Kidney (tissue), 14 donors: ENCODE data around the gene WDR7. TPM values are rescaled to one million over a fixed set of nuclear protein-coding genes. Genes with fewer than 3 reads are reported as not detected.

Source experiments
- DNase-seq, 5 donors: peaks; one replicate each; pipeline ENCODE4 v3.0.0-alpha.2; 2013 to 2020
- FAIRE-seq: peaks from 2 replicates; lab custom pipeline; 2012; peaks lifted over from hg19 to GRCh38; lab: Jason Lieb, UNC
- H3K27ac ChIP-seq, 2 donors: one replicate each; pipeline ENCODE4 v1.7.0; 2013; ENCODE audit warnings: low read depth in 2 of 2, low read length in 2 of 2, inconsistent platforms in 1 of 2
- H3K27me3 ChIP-seq: one replicate; pipeline ENCODE4 v1.7.1; 2013; ENCODE audit warnings: low read length, inconsistent platforms; ENCODE audit not compliant: control insufficient read depth, insufficient read depth
- H3K36me3 ChIP-seq, 3 donors: one replicate each; pipeline versions ENCODE4 v1.7.0 to v1.7.1; 2013; ENCODE audit warnings: low read length in 3 of 3, control low read depth in 1 of 3, inconsistent platforms in 1 of 3; ENCODE audit not compliant: insufficient read depth in 3 of 3, control insufficient read depth in 2 of 3
- H3K4me1 ChIP-seq, 3 donors: one replicate each; pipeline versions ENCODE4 v1.7.0 to v1.7.1; 2013; ENCODE audit warnings: low read length in 3 of 3, inconsistent platforms in 1 of 3, low read depth in 1 of 3; ENCODE audit not compliant: control insufficient read depth in 2 of 3, insufficient read depth in 2 of 3
- H3K4me3 ChIP-seq, 3 donors: one replicate each; pipeline versions ENCODE4 v1.7.0 to v1.8.1; 2013; ENCODE audit warnings: low read length in 3 of 3, control low read depth in 1 of 3, inconsistent platforms in 1 of 3
- H3K9ac ChIP-seq, 3 donors: one replicate each; pipeline versions ENCODE4 v1.7.0 to v1.7.1; 2013; ENCODE audit warnings: low read length in 3 of 3, control low read depth in 1 of 3, inconsistent platforms in 1 of 3
- H3K9me3 ChIP-seq, 3 donors: one replicate each; pipeline versions ENCODE4 v1.7.0 to v1.7.1; 2013; ENCODE audit warnings: low read length in 3 of 3, control low read depth in 1 of 3, inconsistent platforms in 1 of 3; ENCODE audit not compliant: control insufficient read depth in 2 of 3, insufficient read depth in 1 of 3
- intact Hi-C: fragments of 100-400 bp; cut with DNase I; formaldehyde crosslinking; loops from one replicate; pipeline ENCODE4 v1.11.1; 2022
- polyA plus RNA-seq: library from polyadenylated mRNA; stranded (reverse); fragments of 350-450 nt; fragmentation: Illumina TruSeq; extraction: RNeasy Lipid Tissue Mini Kit (QIAGEN cat#74804); gene quantifications from one replicate; pipeline ENCODE4 v1.2.3, GENCODE V29; 2014; ENCODE audit warnings: low read depth, low replicate concordance; ENCODE audit not compliant: insufficient read depth
- total RNA-seq: library from RNA; stranded (reverse); fragmentation: NEBNext Ultra II Directional; extraction: Animal tissue kit (Norgen Biotek cat#: 25700); gene quantifications from one replicate; pipeline ENCODE4 v1.2.1, GENCODE V29; 2021
- TF ChIP-seq, protein P1 (sequence below): IDR thresholded peaks from 3 replicates; pipeline ENCODE4 v1.5.1; 2012; ENCODE audit warnings: mild to moderate bottlenecking, moderate library complexity, borderline replicate concordance; ENCODE audit not compliant: insufficient read depth; ENCODE audit errors: extremely low read depth
- donor health status: control.
- donor health status: control.
- donor health status: control.
- donor health status: control.
- donor health status: control.
- donor health status: DM: yes; HTN: yes; CAD: no.
- donor health status: Normal renal cell carcinoma (clear cell type).

The WDR7 gene
- total and polyA plus RNA-seq, 2 donors from 2014 or later: 7.3 to 34.4 TPM

DNA sequence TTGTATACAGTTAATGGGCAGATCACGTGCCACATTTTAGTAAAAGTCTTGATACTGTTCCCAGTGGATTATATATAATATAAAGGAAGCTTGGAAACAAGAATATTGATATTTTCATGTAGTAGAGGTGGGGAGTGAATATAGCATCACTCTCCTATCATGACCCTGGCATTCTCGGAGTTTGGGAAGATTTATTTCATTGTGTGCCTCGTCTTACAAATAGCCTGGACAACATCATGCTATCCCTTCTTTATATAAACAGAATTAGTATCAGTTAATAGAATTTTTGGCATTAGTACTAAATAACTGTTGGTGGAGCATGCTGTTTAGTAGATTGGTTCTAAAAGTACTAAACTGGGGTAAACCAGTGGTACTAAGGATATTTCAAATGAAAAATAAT is 283.7 kb downstream of the WDR7 start:
- Histone ChIP-seq H3K4me1 (no peaks in the 10 kb centered on the region), H3K36me3 (peaks cover 0 to 7% (median 2%) of the 10 kb centered on the region in 3 donors), H3K27ac (no peak overlapping the region), H3K9ac (no peak overlapping the region), H3K4me3 (no peak overlapping the region), H3K9me3 (no peaks in the 10 kb centered on the region), H3K27me3 (no peaks in the 10 kb centered on the region)
- intact Hi-C loops: no loop called here
- TF ChIP-seq, protein P1, sequence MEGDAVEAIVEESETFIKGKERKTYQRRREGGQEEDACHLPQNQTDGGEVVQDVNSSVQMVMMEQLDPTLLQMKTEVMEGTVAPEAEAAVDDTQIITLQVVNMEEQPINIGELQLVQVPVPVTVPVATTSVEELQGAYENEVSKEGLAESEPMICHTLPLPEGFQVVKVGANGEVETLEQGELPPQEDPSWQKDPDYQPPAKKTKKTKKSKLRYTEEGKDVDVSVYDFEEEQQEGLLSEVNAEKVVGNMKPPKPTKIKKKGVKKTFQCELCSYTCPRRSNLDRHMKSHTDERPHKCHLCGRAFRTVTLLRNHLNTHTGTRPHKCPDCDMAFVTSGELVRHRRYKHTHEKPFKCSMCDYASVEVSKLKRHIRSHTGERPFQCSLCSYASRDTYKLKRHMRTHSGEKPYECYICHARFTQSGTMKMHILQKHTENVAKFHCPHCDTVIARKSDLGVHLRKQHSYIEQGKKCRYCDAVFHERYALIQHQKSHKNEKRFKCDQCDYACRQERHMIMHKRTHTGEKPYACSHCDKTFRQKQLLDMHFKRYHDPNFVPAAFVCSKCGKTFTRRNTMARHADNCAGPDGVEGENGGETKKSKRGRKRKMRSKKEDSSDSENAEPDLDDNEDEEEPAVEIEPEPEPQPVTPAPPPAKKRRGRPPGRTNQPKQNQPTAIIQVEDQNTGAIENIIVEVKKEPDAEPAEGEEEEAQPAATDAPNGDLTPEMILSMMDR: no peak
- DNase-seq: no peak
- FAIRE-seq: no peak

DNA sequence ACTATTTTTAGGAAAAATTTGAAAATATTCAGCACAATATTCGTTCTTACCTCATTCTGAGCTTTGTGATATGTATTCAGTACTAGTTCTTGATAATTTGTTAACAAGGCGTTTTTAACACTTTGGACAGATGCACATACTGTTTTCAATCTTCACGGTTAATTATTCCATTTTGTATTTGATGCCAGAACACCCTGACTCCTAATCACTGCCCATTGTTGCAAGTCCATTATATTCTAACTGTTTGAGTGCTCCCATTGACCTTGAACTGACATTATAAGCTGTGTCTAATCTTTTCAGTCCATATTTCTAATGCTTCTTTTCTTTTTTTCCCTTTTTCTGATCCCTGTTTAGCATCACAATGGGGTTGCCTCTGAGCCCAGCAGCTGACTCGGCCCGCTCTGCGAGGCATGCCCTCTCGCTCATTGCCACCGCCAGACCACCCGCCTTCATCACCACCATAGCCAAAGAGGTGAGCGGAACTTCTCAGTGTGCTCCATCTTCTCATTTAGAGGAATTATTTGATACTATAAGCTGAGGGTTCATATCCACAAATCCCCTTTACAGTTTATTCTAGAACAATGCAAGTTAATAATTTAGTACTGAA is 284.4 kb downstream of the WDR7 start:
- H3K9ac ChIP-seq: no peak overlapping the region
- no peaks in the 10 kb centered on the region for H3K4me1 ChIP-seq
- intact Hi-C loops: no loop called here
- FAIRE-seq (no peak), DNase-seq (no peak)
- no peak overlapping the region for H3K27ac ChIP-seq
- peaks cover 0 to 7% (median 2%) of the 10 kb centered on the region in 3 donors for H3K36me3 ChIP-seq
- TF ChIP-seq, protein P1: no peak
- H3K4me3 ChIP-seq: no peak overlapping the region
- no peaks in the 10 kb centered on the region for H3K9me3 ChIP-seq
- no peaks in the 10 kb centered on the region for H3K27me3 ChIP-seq

DNA sequence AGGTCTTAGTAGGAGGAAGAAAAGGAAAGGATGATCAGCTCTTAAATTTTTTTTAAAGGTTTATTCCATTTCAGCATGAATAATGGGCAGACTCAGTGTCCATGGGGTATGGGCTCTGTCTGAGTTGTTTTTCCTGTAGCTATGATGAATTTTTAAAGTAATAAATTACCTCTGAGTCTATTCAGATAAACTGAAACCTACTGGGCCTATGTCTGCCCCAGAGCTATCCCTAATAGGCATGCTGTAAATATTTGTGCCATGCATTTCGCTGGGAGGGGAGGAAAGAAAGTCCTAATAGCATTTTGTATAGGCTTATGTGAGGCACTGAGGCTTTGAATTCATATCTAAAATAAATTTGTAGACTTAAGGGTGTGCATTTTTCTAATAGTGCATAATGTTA is 285.3 kb downstream of the WDR7 start:
- H3K27me3 ChIP-seq: no peaks in the 10 kb centered on the region
- FAIRE-seq: no peak
- intact Hi-C loops: no loop called here
- H3K36me3 ChIP-seq: peaks cover 0 to 10% (median 2%) of the 10 kb centered on the region in 3 donors
- H3K4me1 ChIP-seq: no peaks in the 10 kb centered on the region
- no peak overlapping the region for H3K4me3 ChIP-seq
- H3K9me3 ChIP-seq: no peaks in the 10 kb centered on the region
- H3K27ac ChIP-seq: no peak overlapping the region
- TF ChIP-seq, protein P1: no peak
- H3K9ac ChIP-seq: no peak overlapping the region
- no peak for DNase-seq
